CD14-positive monocyte (primary cell): Measurements from ENCODE around the gene RETSAT. TPM values are rescaled to one million over a fixed set of nuclear protein-coding genes. Genes with fewer than 3 reads are reported as not detected.

Experiments
- DNase-seq, 3 donors: peaks; one replicate each; pipeline ENCODE4 v3.0.0-alpha.2; 2011 to 2022
- H2AFZ ChIP-seq: 2 replicates; pipeline ENCODE4 v1.6.0; 2012; ENCODE audit warnings: mild to moderate bottlenecking, low read depth, low read length, inconsistent platforms; ENCODE audit not compliant: insufficient read depth, poor library complexity, severe bottlenecking
- H3K27ac ChIP-seq, 2 donors: 1 replicate in 1 of 2; 2 replicates in 1 of 2; pipeline ENCODE4 v1.5.1; 2012 to 2013; ENCODE audit warnings: low read length in 2 of 2, control low read depth in 1 of 2, inconsistent platforms in 1 of 2, low read depth in 1 of 2, mild to moderate bottlenecking in 1 of 2
- H3K27me3 ChIP-seq, 2 donors: one replicate each; pipeline versions ENCODE4 v1.6.0 to v1.6.1; 2011 to 2013; ENCODE audit warnings: low read length in 2 of 2; ENCODE audit not compliant: control insufficient read depth in 2 of 2, insufficient read depth in 2 of 2
- H3K36me3 ChIP-seq, 2 donors: replicated peaks in 1 of 2; 1 replicate in 1 of 2; 2 replicates in 1 of 2; pipeline versions ENCODE4 v1.5.1 to v1.6.1; 2012 to 2013; ENCODE audit warnings: low read length in 2 of 2, control low read depth in 1 of 2, inconsistent platforms in 1 of 2, mild to moderate bottlenecking in 1 of 2; ENCODE audit not compliant: insufficient read depth in 2 of 2, control insufficient read depth in 1 of 2
- H3K4me1 ChIP-seq, 2 donors: 1 replicate in 1 of 2; 2 replicates in 1 of 2; pipeline versions ENCODE4 v1.5.1 to v1.6.1; 2012 to 2013; ENCODE audit warnings: low read length in 2 of 2, control low read depth in 1 of 2, inconsistent platforms in 1 of 2, mild to moderate bottlenecking in 1 of 2, moderate library complexity in 1 of 2; ENCODE audit not compliant: insufficient read depth in 2 of 2, control insufficient read depth in 1 of 2
- H3K4me2 ChIP-seq: replicated peaks from 2 replicates; pipeline ENCODE3; 2012; ENCODE audit warnings: low read length, moderate library complexity, mild to moderate bottlenecking; ENCODE audit not compliant: poor library complexity, severe bottlenecking; ENCODE audit errors: extremely low read depth
- H3K4me3 ChIP-seq, 3 experiments: fragments of 200-600 bp in 1 of 3; sonication (generic) in 1 of 3; replicated peaks in 1 of 3; 1 replicate in 2 of 3; 2 replicates in 1 of 3; pipeline ENCODE4 v1.5.1; 2011 to 2013; ENCODE audit warnings: low read length in 3 of 3, mild to moderate bottlenecking in 3 of 3, control low read depth in 2 of 3, low read depth in 2 of 3, inconsistent platforms in 1 of 3, moderate library complexity in 1 of 3
- H3K79me2 ChIP-seq: 2 replicates; pipeline ENCODE4 v1.6.0; 2012; ENCODE audit warnings: mild to moderate bottlenecking, control low read depth, inconsistent platforms, low read length, moderate library complexity; ENCODE audit not compliant: insufficient read depth
- H3K9ac ChIP-seq: 2 replicates; pipeline ENCODE4 v1.6.0; 2017; ENCODE audit warnings: low read length, mild to moderate bottlenecking; ENCODE audit not compliant: insufficient read depth, poor library complexity, severe bottlenecking
- H3K9me3 ChIP-seq, 2 donors: replicated peaks in 1 of 2; 1 replicate in 1 of 2; 2 replicates in 1 of 2; pipeline versions ENCODE4 v1.5.1 to v1.6.1; 2012 to 2013; ENCODE audit warnings: low read length in 2 of 2, control low read depth in 1 of 2; ENCODE audit not compliant: control insufficient read depth in 1 of 2, insufficient read depth in 1 of 2
- H4K20me1 ChIP-seq: 2 replicates; pipeline ENCODE4 v1.6.0; 2012; ENCODE audit warnings: mild to moderate bottlenecking, low read length, control low read depth, moderate library complexity; ENCODE audit not compliant: insufficient read depth
- H3K27ac Mint-ChIP-seq, 7 donors: one replicate each; pipeline ENCODE4 v1.8.0; 2020; ENCODE audit warnings: mild to moderate bottlenecking in 7 of 7, mixed read lengths in 7 of 7, moderate library complexity in 6 of 7, inconsistent platforms in 2 of 7
- H3K27me3 Mint-ChIP-seq, 3 donors: one replicate each; pipeline ENCODE4 v1.8.0; 2021 to 2022; ENCODE audit warnings: low read depth in 3 of 3, mild to moderate bottlenecking in 3 of 3, mixed read lengths in 3 of 3, moderate library complexity in 3 of 3, inconsistent platforms in 1 of 3
- H3K36me3 Mint-ChIP-seq, 2 donors: one replicate each; pipeline ENCODE4 v1.8.0; 2020; ENCODE audit warnings: mixed read lengths in 2 of 2, inconsistent platforms in 1 of 2, mild to moderate bottlenecking in 1 of 2
- H3K4me1 Mint-ChIP-seq: one replicate; pipeline ENCODE4 v1.8.0; 2020; ENCODE audit warnings: mild to moderate bottlenecking, mixed read lengths
- H3K4me3 Mint-ChIP-seq, 2 donors: one replicate each; pipeline ENCODE4 v1.8.0; 2020; ENCODE audit warnings: mild to moderate bottlenecking in 2 of 2, mixed read lengths in 2 of 2, moderate library complexity in 1 of 2
- H3K9me3 Mint-ChIP-seq, 7 donors: one replicate each; pipeline ENCODE4 v1.8.0; 2020 to 2022; ENCODE audit warnings: mixed read lengths in 7 of 7, mild to moderate bottlenecking in 6 of 7, moderate library complexity in 6 of 7, inconsistent platforms in 2 of 7
- CTCF ChIP-seq: fragments of 200-600 bp; IDR thresholded peaks from one replicate; pipeline ENCODE4 v1.8.0; 2022; ENCODE audit warnings: antibody characterized with exemption, mild to moderate bottlenecking
- WGBS: methylation state at CpG from one replicate; pipeline ENCODE4 v1.1.5; 2013; ENCODE audit warnings: missing lambda C conversion rate; ENCODE audit not compliant: insufficient coverage; 5-methylcytosine and 5-hydroxymethylcytosine counted together
- intact Hi-C, 2 donors: fragments of 100-400 bp; cut with micrococcal nuclease; formaldehyde crosslinking; loops; one replicate each; pipeline versions ENCODE4 v1.15.0 to v1.15.1; 2023
- polyA plus RNA-seq, 3 donors: library from polyadenylated mRNA; depleted of rRNA in 1 of 3; unstranded in 2 of 3; stranded (reverse) in 1 of 3; fragments of 300-500 nt in 2 of 3; fragments of >200 nt in 1 of 3; fragmentation: Illumina TruSeq in 2 of 3; gene quantifications; 1 replicate in 2 of 3; 2 replicates in 1 of 3; pipeline ENCODE4 v1.2.3, GENCODE V29; 2012 to 2021

Gene RETSAT
- polyA plus RNA-seq, 3 donors, result 12.4 to 15.8 (median 15.0) TPM

- no peaks in the 10 kb centered on the region for H3K9me3 Mint-ChIP-seq
- no peak overlapping the region for H3K4me3 ChIP-seq
- peaks cover 6% of the 10 kb centered on the region for H3K4me1 Mint-ChIP-seq
- H3K4me2 ChIP-seq, result no peak overlapping the region
- H2AFZ ChIP-seq, result no peak overlapping the region
- H3K4me1 ChIP-seq, result peaks cover 0 to 6% of the 10 kb centered on the region in 2 donors
- H3K27me3 ChIP-seq, result no peaks in the 10 kb centered on the region
- H3K79me2 ChIP-seq, result peaks cover 7% of the 10 kb centered on the region
- peak overlapping the region in 1 of 2 donors; percentile 51 for H3K27ac ChIP-seq
- no peak for DNase-seq
- H3K36me3 Mint-ChIP-seq, result peaks cover 72 to 99% of the 10 kb centered on the region in 2 donors
- no peak overlapping the region for H3K4me3 Mint-ChIP-seq
- peaks cover 91 to 100% of the 10 kb centered on the region in 2 donors for H3K36me3 ChIP-seq
- TF ChIP-seq CTCF, result no peak
- 97% methylated on average over 4 of the region's 4 CpGs for WGBS
- no peak overlapping the region for H3K9ac ChIP-seq
- peaks cover 55% of the 10 kb centered on the region for H4K20me1 ChIP-seq
- peak overlapping the region in 3 of 7 donors; percentile 27 to 31 (median 29) for H3K27ac Mint-ChIP-seq
- intact Hi-C loops, result no loop called here
- no peaks in the 10 kb centered on the region for H3K9me3 ChIP-seq
- no peaks in the 10 kb centered on the region for H3K27me3 Mint-ChIP-seq
These were observed 39.5 kb upstream of the RETSAT start for GRCh38 chr2:85393836-85394235.

- peaks cover 64 to 99% of the 10 kb centered on the region in 2 donors for H3K36me3 Mint-ChIP-seq
These were observed 36.8 kb upstream of the RETSAT start for GRCh38 chr2:85390941-85391669.

More at GRCh38 chr2:85390941-85391669, 36.8 kb upstream of the RETSAT start:
- Histone ChIP-seq H3K36me3 (peaks cover 82 to 100% of the 10 kb centered on the region in 2 donors), H4K20me1 (peaks cover 39% of the 10 kb centered on the region), H2AFZ (no peak overlapping the region), H3K9me3 (no peaks in the 10 kb centered on the region), H3K9ac (no peak overlapping the region), H3K79me2 (no peaks in the 10 kb centered on the region), H3K4me2 (no peak overlapping the region), H3K4me3 (no peak overlapping the region), H3K27ac (peak overlapping the region in 1 of 2 donors; percentile 45), H3K4me1 (peaks cover 0 to 6% of the 10 kb centered on the region in 2 donors), H3K27me3 (no peaks in the 10 kb centered on the region)
- peak; percentile 37 to 57 (median 55) for DNase-seq
- 97% methylated on average over 5 of the region's 11 CpGs for WGBS
- Mint-ChIP-seq H3K27ac (peak overlapping the region in 2 of 7 donors; percentile 50 to 87), H3K4me3 (no peak overlapping the region), H3K9me3 (no peaks in the 10 kb centered on the region), H3K4me1 (peaks cover 6% of the 10 kb centered on the region), H3K27me3 (no peaks in the 10 kb centered on the region)
- intact Hi-C loops, result loop anchor here in 1 of 2 donors (1.0 kb wide), 1 partner anchor 160 kb away; no protein-coding TSS in a partner anchor
- TF ChIP-seq CTCF, result peak; percentile 81
